Measurements from ENCODE around the gene PLEKHA5. TPM values are rescaled to one million over a fixed set of nuclear protein-coding genes. Genes with fewer than 3 reads are reported as not detected.
"Not testable (repeated sequence)": the region's sequence is repeated elsewhere in the genome, so short reads cannot be mapped to it uniquely, and the experiment has no call there.

PLEKHA5 gene
- total RNA-seq, 4 donors from 2014 or later: 21.3 to 22.9 (median 21.4) TPM

- H3K4me3 ChIP-seq: no peak overlapping the region
- TF ChIP-seq, protein P1, sequence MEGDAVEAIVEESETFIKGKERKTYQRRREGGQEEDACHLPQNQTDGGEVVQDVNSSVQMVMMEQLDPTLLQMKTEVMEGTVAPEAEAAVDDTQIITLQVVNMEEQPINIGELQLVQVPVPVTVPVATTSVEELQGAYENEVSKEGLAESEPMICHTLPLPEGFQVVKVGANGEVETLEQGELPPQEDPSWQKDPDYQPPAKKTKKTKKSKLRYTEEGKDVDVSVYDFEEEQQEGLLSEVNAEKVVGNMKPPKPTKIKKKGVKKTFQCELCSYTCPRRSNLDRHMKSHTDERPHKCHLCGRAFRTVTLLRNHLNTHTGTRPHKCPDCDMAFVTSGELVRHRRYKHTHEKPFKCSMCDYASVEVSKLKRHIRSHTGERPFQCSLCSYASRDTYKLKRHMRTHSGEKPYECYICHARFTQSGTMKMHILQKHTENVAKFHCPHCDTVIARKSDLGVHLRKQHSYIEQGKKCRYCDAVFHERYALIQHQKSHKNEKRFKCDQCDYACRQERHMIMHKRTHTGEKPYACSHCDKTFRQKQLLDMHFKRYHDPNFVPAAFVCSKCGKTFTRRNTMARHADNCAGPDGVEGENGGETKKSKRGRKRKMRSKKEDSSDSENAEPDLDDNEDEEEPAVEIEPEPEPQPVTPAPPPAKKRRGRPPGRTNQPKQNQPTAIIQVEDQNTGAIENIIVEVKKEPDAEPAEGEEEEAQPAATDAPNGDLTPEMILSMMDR (IDR thresholded peaks at IDR 0.05): no peak
- TF ChIP-seq POLR2A (IDR thresholded peaks at IDR 0.05): no peak
- no peak for TF ChIP-seq EP300 (IDR thresholded peaks at IDR 0.05)
- no peaks in the 10 kb centered on the region for H3K36me3 ChIP-seq
- WGBS, 2 donors: 47 to 58% methylated on average over 3 of the region's 3 CpGs
- H3K9me3 ChIP-seq: no peaks in the 10 kb centered on the region
- no peak for DNase-seq (ENCODE audit: low spot score in 2 of 2)
- H3K27ac ChIP-seq: no peak overlapping the region
- no peaks in the 10 kb centered on the region for H3K27me3 ChIP-seq
- H3K4me1 ChIP-seq: no peaks in the 10 kb centered on the region
These were observed 260.6 kb downstream of the PLEKHA5 start for GRCh38 chr12:19390051-19390598.

DNA sequence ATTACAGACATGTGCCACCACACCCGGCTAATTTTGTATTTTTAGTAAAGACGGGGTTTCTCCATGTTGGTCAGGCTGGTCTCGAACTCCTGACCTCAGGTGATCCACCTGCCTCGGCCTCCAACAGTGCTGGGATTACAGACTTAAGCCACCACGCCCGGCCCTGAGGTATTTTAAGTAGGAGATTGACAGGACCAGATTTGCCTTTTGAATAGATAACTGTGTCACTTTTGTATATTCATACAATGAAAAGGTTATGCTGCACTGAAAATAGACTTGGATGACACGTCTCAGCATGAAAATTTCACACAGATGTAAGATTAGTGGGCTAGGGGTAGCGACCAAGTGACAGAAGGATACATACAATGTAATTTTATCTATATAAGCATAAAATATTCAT is 263.1 kb downstream of the PLEKHA5 start:
- not testable (repeated sequence) for H3K9me3 ChIP-seq; H3K4me3 ChIP-seq; H3K27me3 ChIP-seq; H3K36me3 ChIP-seq; DNase-seq (ENCODE audit: low spot score in 2 of 2); H3K27ac ChIP-seq; H3K4me1 ChIP-seq
- 88 to 93% methylated on average over 8 of the region's 8 CpGs for WGBS, 2 donors

GRCh38 chr12:19394385-19394784 is 264.9 kb downstream of the PLEKHA5 start:
- no peak for TF ChIP-seq POLR2A (IDR thresholded peaks at IDR 0.05)
- TF ChIP-seq, protein P1 (IDR thresholded peaks at IDR 0.05): no peak
- no peak for TF ChIP-seq EP300 (IDR thresholded peaks at IDR 0.05)
- WGBS, 2 donors: 58 to 59% methylated on average over 2 of the region's 2 CpGs
- DNase-seq (ENCODE audit: low spot score in 2 of 2): no peak
- Histone ChIP-seq H3K9me3 (no peaks in the 10 kb centered on the region), H3K27me3 (no peaks in the 10 kb centered on the region), H3K4me3 (no peak overlapping the region), H3K27ac (no peak overlapping the region), H3K4me1 (no peaks in the 10 kb centered on the region), H3K36me3 (no peaks in the 10 kb centered on the region)

DNA sequence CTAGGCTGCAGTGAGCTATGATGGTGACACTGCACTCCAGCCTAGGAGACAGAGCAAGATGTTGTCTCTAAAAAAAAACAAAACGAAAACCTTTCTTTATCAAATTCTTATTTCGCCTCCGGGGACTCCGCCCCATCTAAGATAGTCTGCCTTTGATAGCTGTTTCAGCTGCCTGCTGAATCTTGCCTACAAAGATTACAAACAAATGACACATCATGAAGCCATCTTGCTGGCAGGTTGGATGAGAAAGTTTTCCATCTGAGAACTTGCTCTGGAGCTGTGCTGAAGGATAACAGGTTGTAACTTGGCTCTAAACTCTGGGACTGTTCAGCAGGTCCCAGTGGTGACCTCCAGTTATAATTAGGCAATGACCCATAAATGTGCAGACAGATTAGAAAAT is 268.0 kb downstream of the PLEKHA5 start:
- Histone ChIP-seq H3K4me3 (no peak overlapping the region), H3K4me1 (no peaks in the 10 kb centered on the region), H3K27ac (no peak overlapping the region), H3K9me3 (no peaks in the 10 kb centered on the region), H3K36me3 (no peaks in the 10 kb centered on the region), H3K27me3 (no peaks in the 10 kb centered on the region)
- WGBS, 2 donors: 86% methylated on average over 4 of the region's 4 CpGs
- DNase-seq (ENCODE audit: low spot score in 2 of 2): no peak
- TF ChIP-seq POLR2A (IDR thresholded peaks at IDR 0.05) (no peak), EP300 (IDR thresholded peaks at IDR 0.05) (no peak)
- TF ChIP-seq, protein P1 (IDR thresholded peaks at IDR 0.05): no peak

- H3K4me1 ChIP-seq: no peaks in the 10 kb centered on the region
- no peak overlapping the region for H3K27ac ChIP-seq
- no peaks in the 10 kb centered on the region for H3K9me3 ChIP-seq
- H3K4me3 ChIP-seq: no peak overlapping the region
- no peaks in the 10 kb centered on the region for H3K36me3 ChIP-seq
- TF ChIP-seq EP300 (IDR thresholded peaks at IDR 0.05) (no peak), POLR2A (IDR thresholded peaks at IDR 0.05) (no peak)
- TF ChIP-seq, protein P1 (IDR thresholded peaks at IDR 0.05): no peak
- H3K27me3 ChIP-seq: no peaks in the 10 kb centered on the region
- 82 to 83% methylated on average over 6 of the region's 6 CpGs for WGBS, 2 donors
- DNase-seq (ENCODE audit: low spot score in 2 of 2): no peak
These were observed 269.1 kb downstream of the PLEKHA5 start for GRCh38 chr12:19398376-19399363.

- not testable (repeated sequence) for H3K4me1 ChIP-seq; H3K4me3 ChIP-seq; H3K27me3 ChIP-seq; H3K9me3 ChIP-seq; DNase-seq (ENCODE audit: low spot score in 2 of 2); H3K27ac ChIP-seq; H3K36me3 ChIP-seq
- WGBS, 2 donors: 91 to 93% methylated on average over 9 of the region's 9 CpGs
These were observed 271.2 kb downstream of the PLEKHA5 start for GRCh38 chr12:19400649-19401285.
